Left lung (tissue), 10 donors: Measurements from ENCODE around the gene C4BPA. TPM values are rescaled to one million over a fixed set of nuclear protein-coding genes. Genes with fewer than 3 reads are reported as not detected.

ENCODE experiments used
- ATAC-seq: fragments of 200-7000 bp; cut with Tn5 transposase; one replicate; pipeline ENCODE4 v1.9.1; 2020; ENCODE audit warnings: moderate library complexity
- DNase-seq, 4 donors: peaks; one replicate each; pipeline ENCODE4 v3.0.0-alpha.2; 2013 to 2020
- H3K27ac ChIP-seq, 2 donors: fragments of 200-600 bp; sonication (generic) in 1 of 2; one replicate each; pipeline versions ENCODE4 v1.5.0 to v1.8.0; 2020 to 2021
- H3K27me3 ChIP-seq, 2 donors: fragments of 200-600 bp; sonication (generic) in 1 of 2; one replicate each; pipeline versions ENCODE4 v1.5.0 to v1.8.0; 2020 to 2021
- H3K36me3 ChIP-seq, 2 donors: fragments of 200-600 bp; sonication (generic) in 1 of 2; one replicate each; pipeline versions ENCODE4 v1.5.0 to v1.8.0; 2020 to 2021
- H3K4me1 ChIP-seq, 2 donors: fragments of 200-600 bp; one replicate each; pipeline ENCODE4 v1.8.0; 2021
- H3K4me3 ChIP-seq, 2 donors: fragments of 200-600 bp; sonication (generic) in 1 of 2; one replicate each; pipeline versions ENCODE4 v1.5.0 to v1.8.0; 2020 to 2021; ENCODE audit warnings: mild to moderate bottlenecking in 1 of 2
- H3K9me3 ChIP-seq, 2 donors: fragments of 200-600 bp; sonication (generic) in 1 of 2; one replicate each; pipeline versions ENCODE4 v1.5.0 to v1.8.0; 2020 to 2021
- CTCF ChIP-seq, 2 donors: fragments of 200-600 bp; sonication (generic) in 1 of 2; IDR thresholded peaks; one replicate each; pipeline versions ENCODE4 v1.5.0 to v1.8.0; 2021; ENCODE audit warnings: antibody characterized with exemption in 2 of 2
- intact Hi-C, 2 donors: fragments of 100-400 bp; cut with DNase I; formaldehyde crosslinking; loops; one replicate each; pipeline versions ENCODE4 v1.11.2 to v1.14.2; 2022
- polyA plus RNA-seq, 6 donors: library from polyadenylated mRNA; unstranded; fragments of 120-200 nt; gene quantifications; one replicate each; pipeline ENCODE4 v1.2.1, GENCODE V29; 2013; ENCODE audit not compliant: insufficient read length in 6 of 6
- total RNA-seq, 2 donors: library from RNA; stranded (reverse); fragmentation: NEBNext Ultra II Directional; extraction: Animal tissue kit (Norgen Biotek cat#: 25700); gene quantifications; one replicate each; pipeline ENCODE4 v1.2.1, GENCODE V29; 2021
- donor health status: DM: no; HTN: yes; CAD: no.
- donor health status: DM: no; HTN: no; CAD: no.

C4BPA gene
- total and polyA plus RNA-seq, 8 donors: 0.31 to 32.1 (median 0.64) TPM

GRCh38 chr1:207063014-207063413, 41.0 kb upstream of the C4BPA start:
- Histone ChIP-seq H3K36me3 (peaks cover 0 to 66% of the 10 kb centered on the region in 2 donors), H3K4me1 (peaks cover 0 to 14% of the 10 kb centered on the region in 2 donors), H3K27me3 (no peaks in the 10 kb centered on the region), H3K4me3 (no peak overlapping the region), H3K9me3 (no peaks in the 10 kb centered on the region), H3K27ac (no peak overlapping the region)
- no peak for ATAC-seq
- TF ChIP-seq CTCF (IDR thresholded peaks at IDR 0.05): no peak
- intact Hi-C loops: no loop called here
- DNase-seq: no peak

GRCh38 chr1:207064561-207064960, 39.5 kb upstream of the C4BPA start:
- Histone ChIP-seq H3K9me3 (no peaks in the 10 kb centered on the region), H3K27me3 (no peaks in the 10 kb centered on the region), H3K4me1 (peaks cover 0 to 13% of the 10 kb centered on the region in 2 donors), H3K27ac (peak overlapping the region in 1 of 2 donors; percentile 71), H3K4me3 (no peak overlapping the region), H3K36me3 (peaks cover 0 to 81% of the 10 kb centered on the region in 2 donors)
- intact Hi-C loops: no loop called here
- TF ChIP-seq CTCF (IDR thresholded peaks at IDR 0.05): no peak
- peak in 2 of 4 donors; percentile 67 to 76 for DNase-seq
- peak; percentile 87 for ATAC-seq

DNA sequence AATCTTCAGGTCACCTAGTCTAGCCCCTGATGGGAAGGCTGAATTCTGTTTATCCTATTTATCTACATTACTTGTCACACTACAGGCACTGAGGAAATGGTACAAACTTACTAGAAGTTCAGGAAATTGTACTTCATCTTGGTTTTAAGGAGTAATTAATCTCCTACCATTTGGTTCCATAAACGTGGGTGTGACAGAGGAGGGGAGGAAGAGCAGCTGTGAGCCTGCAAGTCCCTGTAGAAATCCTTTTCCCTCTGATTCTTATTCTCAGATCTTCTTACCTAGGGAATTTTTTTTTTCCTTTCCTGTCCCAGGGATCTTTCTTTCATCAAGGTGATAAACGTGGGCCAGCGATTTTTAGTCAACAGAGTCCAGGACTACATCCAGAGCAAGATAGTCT, 36.8 kb upstream of the C4BPA start:
- DNase-seq (no peak), ATAC-seq (no peak)
- intact Hi-C loops: no loop called here
- no peaks in the 10 kb centered on the region for H3K9me3 ChIP-seq
- peaks cover 0 to 92% of the 10 kb centered on the region in 2 donors for H3K36me3 ChIP-seq
- no peak overlapping the region for H3K4me3 ChIP-seq
- H3K27ac ChIP-seq: no peak overlapping the region
- no peaks in the 10 kb centered on the region for H3K27me3 ChIP-seq
- H3K4me1 ChIP-seq: peaks cover 0 to 32% of the 10 kb centered on the region in 2 donors
- no peak for TF ChIP-seq CTCF (IDR thresholded peaks at IDR 0.05)

DNA sequence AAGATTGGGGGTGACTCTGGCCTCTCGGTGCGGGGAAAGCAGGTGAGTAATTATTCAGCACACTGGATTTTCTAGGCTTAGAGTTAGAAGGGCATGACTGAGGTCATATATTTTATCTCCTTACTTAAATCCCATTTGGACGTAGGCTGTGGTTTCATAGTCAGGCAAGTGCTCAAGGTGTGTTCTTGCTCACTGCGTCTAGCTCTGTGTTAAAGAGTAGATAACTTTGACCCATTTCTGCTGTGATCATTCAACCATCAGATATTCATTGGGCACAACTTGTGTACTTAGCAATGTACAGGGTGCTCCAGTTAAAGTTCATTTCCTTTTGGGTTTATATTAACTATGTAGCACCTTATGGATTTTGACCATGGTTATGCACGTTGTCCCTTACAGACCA, 36.4 kb upstream of the C4BPA start:
- no peaks in the 10 kb centered on the region for H3K9me3 ChIP-seq
- no peak for TF ChIP-seq CTCF (IDR thresholded peaks at IDR 0.05)
- no peak for ATAC-seq
- H3K27me3 ChIP-seq: no peaks in the 10 kb centered on the region
- peaks cover 0 to 90% of the 10 kb centered on the region in 2 donors for H3K36me3 ChIP-seq
- H3K4me1 ChIP-seq: peaks cover 0 to 33% of the 10 kb centered on the region in 2 donors
- intact Hi-C loops: no loop called here
- no peak for DNase-seq
- H3K4me3 ChIP-seq: no peak overlapping the region
- no peak overlapping the region for H3K27ac ChIP-seq

GRCh38 chr1:207069061-207069460, 35.0 kb upstream of the C4BPA start:
- ATAC-seq (peak; percentile 10), DNase-seq (no peak)
- Histone ChIP-seq H3K4me3 (no peak overlapping the region), H3K4me1 (peaks cover 0 to 33% of the 10 kb centered on the region in 2 donors), H3K36me3 (peaks cover 0 to 86% of the 10 kb centered on the region in 2 donors), H3K27me3 (no peaks in the 10 kb centered on the region), H3K9me3 (no peaks in the 10 kb centered on the region), H3K27ac (peak overlapping the region in 1 of 2 donors; percentile 86)
- intact Hi-C loops: no loop called here
- TF ChIP-seq CTCF (IDR thresholded peaks at IDR 0.05): no peak
